GM18511 (cell line): ENCODE measurements around the gene CERK.

ENCODE experiments used
- ATAC-seq: cut with Tn5 transposase; IDR thresholded peaks from one replicate; pipeline ENCODE4 v1.9.1; 2021; ENCODE audit warnings: mild to moderate bottlenecking, moderate library complexity; ENCODE audit not compliant: unreplicated experiment

CERK gene

DNA sequence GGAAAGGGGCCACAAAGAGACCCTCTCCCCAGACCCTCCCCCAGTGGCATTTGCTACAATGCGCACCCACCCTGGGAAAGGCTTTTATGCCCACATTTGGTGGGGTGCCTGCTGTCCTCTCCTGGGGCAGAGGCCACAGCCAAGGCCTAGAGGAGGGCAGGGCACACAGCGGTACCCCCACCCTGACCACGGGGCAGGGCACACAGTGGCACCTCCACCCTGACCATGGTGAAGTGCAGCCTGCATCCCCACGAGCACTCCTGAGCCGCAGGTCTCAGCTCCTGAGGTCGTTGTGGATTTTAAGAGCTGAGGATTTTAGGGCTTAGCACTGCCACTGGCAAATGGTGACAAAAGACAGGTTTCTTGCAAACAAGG, 34.1 kb downstream of the CERK start:
- ATAC-seq = no peak

DNA sequence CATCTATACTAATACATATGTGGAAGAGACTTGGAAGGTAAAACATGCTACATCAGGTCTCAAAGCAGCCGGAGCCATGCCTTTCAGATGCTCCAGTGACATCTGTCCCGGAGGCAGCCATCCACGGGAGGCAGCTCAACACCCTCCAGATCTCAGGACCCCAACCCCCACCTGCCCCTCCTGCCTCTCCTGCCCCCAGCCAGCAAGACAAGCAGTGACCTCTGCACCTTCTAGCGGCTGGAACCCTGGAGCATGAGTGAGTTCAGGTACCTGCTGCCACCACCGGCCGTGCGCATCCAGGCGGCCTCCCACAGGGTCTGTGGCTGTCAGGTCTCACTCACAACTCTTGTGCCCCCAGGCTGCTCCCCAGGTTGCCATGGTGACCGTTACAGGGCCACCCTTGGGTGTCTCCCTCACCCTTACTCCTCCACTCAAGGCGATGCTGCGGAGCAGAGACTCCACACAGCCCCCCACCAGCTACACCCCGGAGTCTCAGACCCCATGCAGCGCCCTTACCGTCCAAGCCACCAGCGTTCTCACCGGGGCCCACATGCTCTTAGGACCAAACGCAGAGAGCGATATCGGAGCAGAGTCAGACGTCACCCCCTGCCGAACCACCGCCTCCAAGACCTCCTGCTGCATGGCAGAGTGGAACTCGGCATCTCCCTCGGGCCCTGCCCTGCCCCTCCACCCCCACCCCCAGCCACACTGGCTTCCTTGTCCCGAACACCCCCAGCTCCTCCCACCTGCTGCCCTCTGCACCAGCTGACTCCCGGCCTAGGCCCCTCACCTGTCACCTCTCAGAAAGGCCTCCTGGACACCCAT, 34.7 kb downstream of the CERK start:
- ATAC-seq = no peak

DNA sequence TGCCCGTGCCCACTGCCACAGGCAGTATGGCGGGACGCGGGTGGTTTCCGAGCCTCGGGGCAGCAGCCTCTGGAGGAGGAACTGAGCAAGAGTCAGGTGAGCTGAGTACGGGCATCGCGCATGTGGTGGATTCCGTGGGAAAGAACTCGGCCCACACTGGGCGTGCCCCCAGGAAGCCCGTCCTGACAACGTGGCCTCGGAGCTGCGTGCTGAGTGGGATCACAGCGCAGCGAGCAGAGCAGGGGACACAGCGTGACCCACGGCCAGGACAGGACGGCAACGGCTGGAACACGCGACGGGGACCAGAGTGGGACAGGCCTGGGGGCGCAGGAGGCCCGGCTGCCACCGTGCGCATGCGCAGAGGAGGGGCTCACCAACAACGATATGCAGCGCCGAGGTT, 36.8 kb downstream of the CERK start:
- no peak for ATAC-seq

DNA sequence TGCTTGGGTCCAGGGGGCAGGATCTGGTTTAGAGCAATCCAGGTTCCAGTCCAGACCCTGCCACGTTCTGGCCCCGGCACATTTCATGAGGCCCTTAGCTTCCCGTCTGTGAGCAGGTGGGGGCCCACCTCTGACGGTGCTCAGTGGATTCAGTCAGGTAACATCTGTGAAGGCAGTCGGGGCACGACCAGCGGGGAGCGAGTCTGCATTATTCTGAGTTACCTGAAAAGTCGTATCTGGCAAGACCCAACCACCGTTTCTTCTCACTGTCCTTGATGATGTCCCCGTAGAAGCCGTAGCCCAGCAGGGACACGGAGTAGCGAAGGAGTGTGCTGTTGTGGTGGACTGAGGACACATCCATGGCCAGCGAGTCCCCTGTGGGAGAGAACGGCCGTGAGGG, 39.0 kb downstream of the CERK start:
- ATAC-seq = no peak

DNA sequence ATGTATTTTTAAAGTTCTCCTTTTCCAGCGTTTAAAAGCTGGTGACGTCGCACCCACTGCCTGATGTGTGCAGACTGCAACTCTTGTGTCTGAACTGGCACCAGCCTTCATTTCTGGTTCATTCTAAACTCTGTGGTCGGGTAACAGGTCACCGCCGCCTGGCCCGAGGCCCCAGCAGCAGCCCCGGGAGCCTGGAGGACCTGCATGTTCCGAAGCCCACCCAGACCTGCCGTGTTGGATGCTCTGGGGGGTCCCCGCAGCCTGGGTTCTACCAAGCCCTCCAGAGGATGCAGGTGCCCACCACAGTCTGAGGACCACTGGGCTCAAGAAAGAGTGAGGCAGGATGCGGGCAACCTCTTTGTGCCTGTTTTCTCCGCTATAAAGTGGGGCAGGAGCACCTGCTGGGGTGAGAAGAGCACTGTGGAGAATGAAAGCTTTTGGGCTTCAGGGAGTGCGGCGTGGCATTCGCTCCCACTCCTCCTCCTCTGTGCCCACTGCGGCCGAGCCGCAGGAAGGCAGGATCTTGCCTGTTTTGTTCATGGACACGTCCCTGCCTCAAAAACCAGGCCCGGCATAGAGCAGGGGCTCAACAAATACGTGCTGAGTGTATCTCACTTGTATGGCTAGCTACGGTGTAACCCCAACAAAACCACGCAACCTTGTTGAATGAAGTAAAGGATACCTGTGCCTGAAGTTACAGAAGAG, 40.1 kb downstream of the CERK start:
- no peak for ATAC-seq

DNA sequence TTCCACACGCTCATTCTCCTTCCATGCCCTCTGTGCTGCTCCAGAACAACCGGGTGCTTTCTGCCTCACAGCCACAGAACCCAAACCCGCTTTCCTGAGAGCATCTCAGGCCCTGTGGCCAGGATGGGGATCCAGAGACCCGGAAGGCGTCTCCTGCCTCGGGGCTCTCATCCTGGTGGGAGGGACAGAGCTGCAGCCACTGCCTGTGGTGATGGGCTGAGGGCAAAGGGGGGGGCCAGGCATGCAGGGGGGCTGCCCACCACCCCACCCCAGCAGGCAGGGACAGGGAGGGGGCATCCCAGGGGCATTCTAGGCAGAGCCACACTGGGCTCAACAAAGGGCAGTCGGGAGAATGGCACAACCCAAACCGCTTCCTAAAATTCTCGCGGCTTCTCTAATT, 41.4 kb downstream of the CERK start:
- ATAC-seq = no peak

DNA sequence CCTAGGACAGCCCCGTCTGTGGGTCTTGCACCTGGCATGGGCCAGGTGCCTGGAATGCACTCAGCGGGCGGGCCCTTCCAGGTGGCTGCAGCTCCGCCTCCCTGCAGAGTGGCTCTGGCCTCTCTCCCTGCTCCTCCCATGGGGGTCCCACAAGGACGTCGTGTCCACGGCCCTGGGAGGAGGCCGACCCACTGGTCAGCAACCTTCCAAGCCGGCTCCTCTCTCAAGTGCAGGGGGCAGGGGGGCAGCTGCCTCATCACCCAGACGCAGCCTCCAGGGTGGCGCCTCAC, 41.9 kb downstream of the CERK start:
- ATAC-seq = no peak

DNA sequence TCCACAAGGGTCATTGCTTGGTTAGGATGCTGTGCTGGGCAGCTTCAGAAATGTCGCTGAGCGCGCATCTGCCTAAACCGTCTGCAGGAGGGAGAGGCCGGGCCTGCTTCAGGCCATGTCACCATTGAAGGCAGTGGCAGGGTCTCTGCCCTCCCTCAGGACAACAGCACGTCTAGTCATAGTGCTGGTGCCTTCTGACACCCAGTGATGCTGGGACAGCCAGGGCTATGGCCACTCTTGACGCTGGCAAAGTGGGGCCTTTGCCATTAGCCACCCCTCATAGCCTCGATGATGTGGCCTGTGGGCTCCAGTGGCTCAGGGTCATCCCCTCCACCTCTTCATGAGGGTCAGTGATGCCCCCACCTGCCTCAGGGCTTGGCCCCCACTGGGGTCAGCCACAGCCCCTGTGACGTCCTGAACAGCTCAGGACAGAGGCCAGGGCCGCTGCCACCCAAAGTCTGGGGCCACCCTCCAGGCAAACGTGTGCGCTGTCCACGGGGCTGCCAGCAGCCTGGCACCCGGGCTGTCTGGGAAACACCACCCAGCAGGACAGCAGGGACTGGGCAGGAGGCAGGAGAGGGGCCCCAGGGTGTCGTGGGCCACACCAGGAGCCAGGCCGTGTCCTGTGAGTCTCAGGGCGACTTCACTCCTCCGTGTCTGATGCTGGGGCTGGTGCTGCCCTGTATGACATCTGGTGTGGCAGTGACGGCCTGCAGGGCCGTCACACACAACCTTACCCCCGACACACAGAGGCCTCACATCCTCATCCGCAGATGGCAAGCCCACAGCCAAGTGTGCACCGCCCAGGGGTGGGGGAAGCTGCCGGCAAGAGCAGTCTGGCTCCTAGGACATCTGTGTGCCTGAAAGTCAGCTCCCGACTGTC, 42.5 kb downstream of the CERK start:
- no peak for ATAC-seq

DNA sequence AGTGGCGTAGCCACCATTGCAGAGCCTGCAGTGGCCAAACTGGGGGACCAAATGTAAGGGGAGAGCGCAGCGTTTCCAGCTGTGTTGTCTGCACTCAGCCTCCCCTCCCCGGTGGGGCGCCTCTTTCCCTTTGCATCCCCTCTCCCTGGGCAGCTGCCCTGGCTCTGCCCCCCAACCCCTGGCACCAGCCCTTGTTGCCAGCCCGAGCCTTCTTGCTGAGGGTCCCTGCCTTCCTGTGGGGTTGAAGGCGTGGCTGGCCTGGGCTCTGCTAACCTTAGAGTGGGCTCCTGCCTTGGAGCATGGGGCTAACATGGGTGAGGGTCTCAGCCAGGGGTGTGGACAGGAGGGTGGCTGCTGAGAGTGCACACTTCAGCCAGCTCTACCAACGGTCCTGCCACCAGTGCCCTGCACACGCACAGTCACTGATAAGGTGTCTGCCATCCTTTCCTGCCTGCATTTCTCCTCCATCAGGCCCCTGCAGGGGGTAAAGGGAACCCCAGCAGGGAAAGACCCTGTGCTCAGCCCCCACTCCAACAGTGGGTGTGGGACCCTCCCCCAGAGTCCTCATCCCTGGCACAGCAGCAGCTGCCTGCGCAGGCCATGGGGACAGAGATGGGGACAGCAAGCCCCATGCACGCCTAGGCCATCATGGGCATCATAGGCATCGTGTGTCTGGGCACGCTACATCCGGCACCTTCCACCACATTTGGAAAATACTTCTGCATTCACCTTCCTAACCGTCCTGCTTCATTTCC, 43.5 kb downstream of the CERK start:
- ATAC-seq = no peak

DNA sequence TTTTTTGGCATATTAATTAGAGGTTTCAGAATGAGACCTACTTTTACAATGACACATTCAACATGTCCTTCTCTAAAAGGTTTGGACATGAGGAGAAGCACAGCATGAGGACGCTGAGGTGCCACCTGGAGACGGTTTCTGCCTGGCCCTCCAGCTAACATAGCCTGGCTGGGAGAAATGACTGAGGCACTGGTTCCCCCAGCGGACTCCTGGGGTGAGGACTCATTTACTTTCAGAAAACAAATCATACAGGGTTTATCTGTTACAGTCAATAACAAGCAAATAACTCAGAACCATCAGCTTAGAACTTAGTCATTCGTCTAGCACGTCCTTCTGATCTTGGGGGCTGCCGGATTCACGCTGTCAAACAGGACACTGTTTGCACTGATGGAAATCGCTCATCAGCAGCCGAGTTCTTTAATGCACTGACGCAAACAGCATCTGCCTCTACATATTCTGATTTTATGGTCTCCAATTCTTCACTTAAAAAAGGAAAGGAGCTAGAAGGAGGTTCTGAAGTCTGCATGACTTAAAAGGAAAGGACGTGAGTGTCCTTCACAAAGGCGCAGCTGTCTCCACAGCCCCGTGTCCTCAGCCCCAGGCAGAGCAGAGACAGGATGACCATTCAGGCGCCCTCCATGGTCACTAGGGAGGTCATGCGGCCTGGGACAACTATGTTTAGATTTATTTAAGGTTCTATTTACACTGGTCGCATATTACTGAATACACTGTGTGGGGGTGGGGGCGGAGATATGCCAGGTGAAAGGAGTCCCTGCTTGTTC, 44.2 kb downstream of the CERK start:
- no peak for ATAC-seq

DNA sequence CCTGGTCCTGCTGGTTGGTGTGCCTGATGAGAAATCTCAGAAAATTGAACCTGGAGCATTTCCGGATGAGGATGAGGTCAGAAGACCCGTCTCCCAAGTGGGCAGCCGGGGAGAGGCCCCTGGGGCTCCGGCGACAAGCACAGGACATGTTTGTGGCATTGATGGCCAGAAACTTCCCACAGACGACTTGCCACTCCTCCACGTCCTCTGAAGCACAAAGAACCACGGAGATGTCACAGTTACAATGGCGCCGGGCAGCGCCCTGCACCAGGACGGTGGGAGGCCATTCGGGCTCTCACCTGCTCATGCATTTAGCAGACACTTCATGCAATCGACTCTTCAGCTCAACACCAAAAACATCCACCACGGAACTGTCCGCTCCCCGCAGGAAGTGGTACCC, 46.5 kb downstream of the CERK start:
- no peak for ATAC-seq

DNA sequence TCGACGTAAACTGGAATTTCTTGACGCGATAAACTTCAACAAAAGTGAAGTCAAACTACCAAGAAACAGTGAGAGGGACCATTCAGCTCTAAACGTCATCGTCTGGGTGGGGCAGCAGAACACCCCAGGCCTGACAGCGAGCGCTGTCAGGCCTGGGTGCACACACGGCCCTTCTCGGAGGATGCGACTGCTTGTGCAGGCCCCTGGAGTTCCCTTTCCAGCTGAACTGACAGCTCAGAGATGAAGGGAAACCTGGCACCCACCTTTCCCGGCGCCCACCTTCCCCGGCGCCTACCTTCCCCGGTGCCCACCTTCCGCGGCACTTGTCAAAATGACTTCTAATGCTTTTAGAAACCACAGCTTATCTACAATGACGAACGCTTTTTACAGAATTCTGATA, 47.9 kb downstream of the CERK start:
- ATAC-seq = no peak

DNA sequence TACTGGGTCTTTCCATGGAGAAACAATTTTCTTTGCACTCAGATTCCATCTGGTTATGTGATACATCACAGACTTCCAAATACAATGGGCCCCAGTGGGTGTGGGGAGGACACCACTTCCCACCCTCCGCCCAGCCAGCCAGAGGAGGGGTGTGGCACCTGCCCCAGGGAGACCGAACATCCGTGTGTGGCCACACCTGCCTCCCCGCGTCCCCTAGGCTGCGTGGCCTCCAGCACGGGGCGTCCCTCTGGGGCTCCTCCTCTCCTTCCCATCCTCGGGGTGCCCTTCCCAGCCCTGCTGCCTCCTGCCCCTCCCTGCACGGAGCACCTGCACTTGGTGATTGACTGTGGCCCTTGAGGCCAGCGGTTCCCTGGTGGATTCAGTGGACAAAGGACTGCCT, 49.1 kb downstream of the CERK start:
- no peak for ATAC-seq

DNA sequence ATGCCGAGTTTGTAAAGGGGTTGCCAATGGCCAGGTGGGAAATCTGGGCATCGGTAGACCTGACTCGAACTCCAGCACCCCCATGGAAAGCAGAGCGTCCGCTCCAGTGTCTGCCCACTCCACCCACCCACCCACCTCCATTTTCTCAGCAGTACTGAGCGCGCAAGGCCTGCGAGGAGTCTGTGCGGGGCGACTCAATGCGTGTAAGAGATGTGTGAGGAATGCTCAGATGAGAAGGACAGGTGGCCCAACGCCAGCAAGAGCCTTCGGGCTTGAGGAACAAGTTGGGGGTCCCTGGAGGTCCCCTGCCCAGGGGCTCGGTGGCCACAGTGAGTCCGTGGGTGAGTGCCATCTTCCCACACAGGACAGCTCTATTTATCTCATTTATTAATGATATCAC, 50.6 kb downstream of the CERK start:
- no peak for ATAC-seq

DNA sequence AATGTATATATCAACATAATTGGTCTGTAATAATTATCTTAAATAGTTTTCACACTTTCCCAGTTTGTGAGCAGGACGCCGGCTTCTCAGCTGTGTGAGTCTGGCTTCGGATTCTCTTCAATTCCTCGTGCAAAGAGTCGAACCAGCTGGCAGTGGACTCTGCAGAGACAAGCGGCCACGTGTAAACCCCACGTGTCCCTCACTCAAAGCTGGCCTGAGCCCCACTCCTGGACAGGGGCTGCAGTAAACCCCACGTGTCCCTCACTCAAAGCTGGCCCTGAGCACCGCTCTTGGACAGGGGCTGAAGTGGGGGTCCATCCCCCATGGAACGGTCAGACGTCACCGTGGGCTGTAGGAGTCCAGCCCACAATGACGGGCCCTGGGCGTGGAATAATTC, 51.0 kb downstream of the CERK start:
- no peak for ATAC-seq

DNA sequence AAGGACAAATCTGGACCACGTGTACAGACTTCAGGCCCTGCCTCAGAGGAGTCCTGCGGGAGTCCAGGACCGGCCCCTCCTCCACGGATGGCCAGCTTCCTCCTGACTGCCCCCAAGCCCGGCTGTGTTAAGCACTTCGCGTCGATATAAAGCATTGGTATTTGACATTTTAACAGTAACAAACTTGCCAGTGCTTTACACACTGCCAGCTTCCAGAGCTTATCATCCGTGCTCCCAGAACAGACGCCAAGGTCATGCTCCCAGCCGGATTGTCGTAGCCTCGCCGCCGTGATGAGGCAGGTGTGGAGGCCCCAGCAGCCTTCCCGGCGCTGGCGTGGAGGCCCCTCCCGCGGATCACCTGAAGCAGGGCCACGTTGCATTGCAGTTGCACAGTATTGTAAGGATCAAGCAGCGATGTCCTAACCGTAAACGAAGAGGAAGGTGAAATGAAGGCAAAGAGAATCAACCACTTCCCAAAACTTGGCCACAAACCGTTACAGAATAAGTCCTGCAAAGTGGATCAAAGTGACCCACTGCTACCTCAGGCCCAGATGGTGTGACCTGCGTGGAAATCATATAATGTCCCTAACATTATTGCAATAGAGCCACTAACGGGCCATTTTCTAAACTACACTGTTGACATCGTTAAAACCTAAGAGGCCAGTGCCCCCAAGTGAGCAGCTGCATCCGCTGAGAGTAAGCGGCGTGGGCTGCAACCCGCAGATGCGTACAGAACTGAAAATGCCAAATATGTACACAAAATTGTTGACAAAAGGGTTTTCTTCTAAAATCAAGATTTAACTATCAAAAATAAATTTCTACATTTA, 51.6 kb downstream of the CERK start:
- ATAC-seq = no peak

DNA sequence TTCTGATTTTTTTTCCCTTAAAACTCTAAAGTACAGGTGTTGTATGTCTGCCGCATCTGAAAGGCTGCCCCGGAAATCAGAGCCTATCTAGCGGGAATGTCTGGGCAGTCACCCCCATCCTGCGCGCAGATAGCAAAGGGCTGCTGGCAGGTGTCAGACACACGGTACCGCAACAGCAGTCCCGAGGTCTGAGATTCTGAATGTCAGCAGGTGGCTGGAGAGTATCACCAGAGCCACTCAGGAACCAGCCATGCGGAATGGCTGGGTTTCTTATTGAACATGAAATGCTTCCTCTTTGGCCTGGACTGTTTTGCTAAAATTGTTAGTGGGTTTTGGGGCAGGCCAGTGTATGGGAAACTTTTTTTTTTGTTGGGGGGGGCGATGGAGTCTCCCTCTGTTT, 53.3 kb downstream of the CERK start:
- ATAC-seq = peak; percentile 71

DNA sequence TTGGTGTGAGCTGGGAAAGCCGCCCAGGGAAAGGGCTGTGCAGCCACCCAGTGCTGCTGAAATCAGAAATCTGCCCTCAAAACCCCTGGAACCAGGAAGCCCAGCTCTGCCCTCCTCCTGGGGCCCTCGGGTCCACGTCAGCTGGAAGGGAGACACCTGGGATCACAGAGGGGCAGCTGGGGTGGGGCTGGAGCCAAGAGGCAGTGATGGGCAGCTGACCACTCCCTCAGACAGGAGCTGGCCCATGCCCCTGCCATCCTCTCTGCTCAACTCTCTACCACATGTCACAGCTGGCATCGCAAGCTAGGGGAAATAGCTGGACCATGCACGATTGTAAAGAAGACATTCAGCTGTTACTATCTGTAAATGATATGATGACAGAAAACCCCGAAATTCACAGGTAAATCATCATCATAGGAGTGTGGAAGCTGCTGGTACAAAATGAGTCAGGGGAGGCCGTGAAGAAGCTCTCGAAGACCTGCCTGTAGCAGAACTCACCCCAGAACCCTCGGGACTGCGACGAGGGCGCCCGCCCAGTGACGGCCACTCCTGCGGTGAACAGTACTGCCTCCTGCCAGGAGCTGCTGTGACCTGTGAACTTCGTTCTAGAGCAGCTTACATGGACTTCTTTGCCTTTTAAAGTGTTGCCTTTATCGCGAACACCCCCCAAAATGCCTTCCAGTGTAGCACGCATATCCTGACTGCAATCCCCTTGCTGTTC, 55.9 kb downstream of the CERK start:
- no peak for ATAC-seq

DNA sequence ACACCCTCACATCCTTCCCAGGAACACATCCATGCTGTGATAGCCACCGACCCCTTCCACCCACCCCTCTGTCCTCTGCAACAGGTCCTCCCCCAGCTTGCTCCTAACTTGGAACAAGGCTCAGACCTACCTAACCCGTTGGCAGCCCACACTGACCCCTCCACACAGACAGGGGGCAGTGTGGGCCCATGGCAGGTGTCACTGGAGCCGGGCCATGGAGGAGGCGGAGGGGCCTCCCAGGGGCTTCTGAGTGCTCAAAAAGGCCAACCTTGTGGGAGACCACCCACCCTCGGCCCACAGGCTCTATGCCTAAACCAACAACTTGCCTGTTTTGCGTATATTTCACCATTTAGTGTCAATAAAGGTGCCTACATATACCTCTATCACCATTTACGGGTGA, 57.0 kb downstream of the CERK start:
- ATAC-seq = no peak
